ENCODE data around the gene ZNF282.

Gene ZNF282

DNA sequence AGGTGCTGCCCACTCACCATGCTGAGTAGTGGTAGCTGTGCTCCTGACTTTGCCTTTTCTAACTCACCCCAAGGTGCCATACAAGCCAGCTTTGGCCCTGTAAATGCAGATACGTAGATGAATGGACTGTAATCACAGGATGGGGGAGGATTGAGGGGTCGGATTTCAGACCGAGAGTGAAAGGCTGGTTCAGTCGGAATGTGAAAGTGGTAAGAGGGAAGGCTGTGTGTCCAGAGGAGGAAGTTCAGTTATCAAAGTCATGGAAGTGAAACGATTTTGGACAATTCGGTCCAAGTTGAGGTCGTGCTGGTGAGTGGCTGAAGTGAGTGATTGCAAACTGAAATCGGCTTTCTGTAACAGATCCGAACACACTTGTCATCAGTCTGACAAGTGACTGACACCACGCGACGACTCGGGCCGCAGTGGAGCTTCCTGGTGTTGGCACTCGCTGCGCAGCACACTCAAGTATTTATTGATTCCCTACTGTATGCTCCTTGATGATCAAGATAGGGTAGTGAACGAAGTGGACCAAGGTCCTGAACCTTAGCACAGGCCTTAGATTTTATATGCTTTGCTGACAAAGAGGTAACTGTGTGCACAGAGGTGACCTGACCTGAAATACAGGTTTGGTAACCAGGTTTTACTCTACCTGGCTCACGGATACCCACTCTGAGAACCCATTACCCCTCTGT, 10.5 kb downstream of the ZNF282 start:
- CTCF ChIA-PET, result interaction anchor here (0.7 to 1.3 kb wide), 2 partner anchors 10 to 216 kb away, joined by 3 to 5 read pairs; partner anchors contain the start of gene ZNF282
- no peak for TF ChIP-seq ZNF423 (tag by site-specific recombination; IDR thresholded peaks at IDR 0.05)
- peak; percentile 73 for TF ChIP-seq PRDM1 (tag by site-specific recombination; IDR thresholded peaks at IDR 0.05)
- no peak for TF ChIP-seq REPIN1 (tag by site-specific recombination; IDR thresholded peaks at IDR 0.05; ENCODE audit: low read depth)
- Histone ChIP-seq H3K4me1 (ENCODE audit: control insufficient read depth, insufficient read depth, low read length) (no peaks in the 10 kb centered on the region), H3K9me3 (ENCODE audit: control insufficient read depth, insufficient read depth, low read depth, low read length) (no peaks in the 10 kb centered on the region), H3K27ac (ENCODE audit: extremely low read depth, low read depth, low read length) (no peak overlapping the region), H3K4me3 (ENCODE audit: low read depth, low read length) (no peak overlapping the region), H3K36me3 (ENCODE audit: control insufficient read depth in 2 of 2, insufficient read depth in 1 of 2, low read length in 2 of 2) (peaks cover 29 to 89% of the 10 kb centered on the region in 2 experiments)
- POLR2A ChIA-PET, result interaction anchor here (1.0 to 1.8 kb wide), 2 partner anchors 10 kb away, joined by 4 to 11 read pairs; partner anchors contain the start of gene ZNF282

DNA sequence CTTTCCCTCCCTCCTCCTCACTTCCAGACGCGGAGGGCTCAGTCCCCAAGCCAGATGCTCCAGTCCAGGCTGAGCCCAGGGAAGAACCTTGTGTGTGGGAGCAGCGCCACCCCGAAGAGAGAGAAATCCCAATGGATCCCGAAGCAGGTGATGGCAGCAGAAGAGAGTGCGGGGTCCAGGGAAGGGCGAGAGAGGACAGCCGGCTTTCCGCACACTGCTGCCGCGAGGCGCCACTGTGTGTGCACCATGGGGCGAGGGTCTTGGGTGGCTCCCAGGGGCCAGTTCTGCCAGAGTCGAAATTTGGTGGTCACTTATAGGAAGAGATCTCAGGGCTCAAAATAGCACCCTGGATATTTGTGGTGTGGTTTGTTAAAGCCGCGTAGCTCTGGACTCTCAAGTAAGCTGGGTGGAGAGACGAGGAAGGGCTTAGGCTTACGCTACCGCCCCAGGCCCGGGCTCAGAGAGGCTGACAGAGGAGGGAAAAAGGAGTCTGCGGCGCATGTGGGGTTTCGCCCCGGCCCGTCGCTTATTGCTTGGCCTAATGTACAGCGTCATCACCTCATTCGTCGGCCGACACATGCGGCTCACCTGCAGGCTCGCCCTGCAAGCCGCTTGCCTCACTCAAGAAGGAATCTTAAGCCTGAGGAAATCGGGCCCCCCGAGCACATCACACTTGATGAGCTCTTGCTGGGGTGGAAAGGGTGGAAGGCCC, 12.1 kb downstream of the ZNF282 start:
- ChIA-PET CTCF (interaction anchor here (0.6 to 0.8 kb wide), 2 partner anchors 25 to 53 kb away, joined by 3 read pairs; no protein-coding TSS in a partner anchor), POLR2A (no interaction called here)
- Histone ChIP-seq H3K4me3 (ENCODE audit: low read depth, low read length) (no peak overlapping the region), H3K4me1 (ENCODE audit: control insufficient read depth, insufficient read depth, low read length) (no peaks in the 10 kb centered on the region), H3K36me3 (ENCODE audit: control insufficient read depth in 2 of 2, insufficient read depth in 1 of 2, low read length in 2 of 2) (peaks cover 26 to 92% of the 10 kb centered on the region in 2 experiments), H3K27ac (ENCODE audit: extremely low read depth, low read depth, low read length) (no peak overlapping the region), H3K9me3 (ENCODE audit: control insufficient read depth, insufficient read depth, low read depth, low read length) (no peaks in the 10 kb centered on the region)
- TF ChIP-seq ZNF518A (tag by site-specific recombination; conservative IDR thresholded peaks at IDR 0.05; ENCODE audit: low read depth), result no peak
- no peak for TF ChIP-seq ZFP41 (tag by site-specific recombination; IDR thresholded peaks at IDR 0.05; ENCODE audit: borderline replicate concordance)
- no peak for TF ChIP-seq BCL11A (tag by site-specific recombination; IDR thresholded peaks at IDR 0.05; ENCODE audit: low read depth)
- no peak for TF ChIP-seq ZBTB11 (tag by site-specific recombination; conservative IDR thresholded peaks at IDR 0.05; ENCODE audit: low read depth)
- no peak for TF ChIP-seq ZBTB17 (tag by site-specific recombination; IDR thresholded peaks at IDR 0.05)
- TF ChIP-seq ZNF629 (tag by site-specific recombination; IDR thresholded peaks at IDR 0.05), result no peak
- TF ChIP-seq ZNF394 (tag by site-specific recombination; IDR thresholded peaks at IDR 0.05; ENCODE audit: borderline replicate concordance), result no peak
- no peak for TF ChIP-seq ZNF501 (tag by site-specific recombination; IDR thresholded peaks at IDR 0.05)
- TF ChIP-seq ZNF433 (tag by site-specific recombination; IDR thresholded peaks at IDR 0.05; ENCODE audit: low read depth), result no peak
- TF ChIP-seq ZNF404 (tag by site-specific recombination; IDR thresholded peaks at IDR 0.05), result no peak
- no peak for TF ChIP-seq REST (tag by site-specific recombination; IDR thresholded peaks at IDR 0.05)
- TF ChIP-seq ZNF843 (tag by site-specific recombination; IDR thresholded peaks at IDR 0.05), result no peak
- no peak for TF ChIP-seq KLF1 (tag by site-specific recombination; IDR thresholded peaks at IDR 0.05)
- TF ChIP-seq ELK4 (IDR thresholded peaks at IDR 0.05; ENCODE audit: borderline replicate concordance, low read depth, low read length), result no peak
- TF ChIP-seq ZNF274 (IDR thresholded peaks at IDR 0.05; ENCODE audit: low read length), result no peak
- TF ChIP-seq ZNF274 (tag by site-specific recombination; IDR thresholded peaks at IDR 0.05; ENCODE audit: borderline replicate concordance), result no peak

Measured in HEK293 (cell line).